Smooth muscle cell (in vitro differentiated cells): Measurements from ENCODE around the gene MYO1F. TPM values are rescaled to one million over a fixed set of nuclear protein-coding genes. Genes with fewer than 3 reads are reported as not detected.

Experiments
- DNase-seq: peaks from one replicate; lab custom pipeline; 2025; ENCODE audit not compliant: unreplicated experiment; lab: John Stamatoyannopoulos, UW
- H2AFZ ChIP-seq: fragments of 200-600 bp; sonication (generic); 2 replicates; pipeline ENCODE4 v1.6.0; 2016; ENCODE audit warnings: antibody characterized with exemption, low read depth, mild to moderate bottlenecking
- H3F3A ChIP-seq: fragments of 200-600 bp; sonication (generic); 2 replicates; pipeline ENCODE4 v1.6.0; 2017; ENCODE audit warnings: antibody characterized with exemption, low read depth
- H3K27ac ChIP-seq: fragments of 200-600 bp; sonication (generic); 2 replicates; pipeline ENCODE4 v1.5.1; 2016; ENCODE audit warnings: low read depth, mild to moderate bottlenecking
- H3K27me3 ChIP-seq: fragments of 200-600 bp; sonication (generic); 2 replicates; pipeline ENCODE4 v1.6.1; 2016; ENCODE audit warnings: low read depth, mild to moderate bottlenecking
- H3K36me3 ChIP-seq: fragments of 200-600 bp; sonication (generic); 2 replicates; pipeline ENCODE4 v1.5.1; 2016; ENCODE audit warnings: low read depth
- H3K4me1 ChIP-seq: fragments of 200-600 bp; sonication (generic); 2 replicates; pipeline ENCODE4 v1.5.1; 2016; ENCODE audit warnings: low read depth
- H3K4me2 ChIP-seq: fragments of 200-600 bp; sonication (generic); 2 replicates; pipeline ENCODE4 v1.6.0; 2016; ENCODE audit warnings: mild to moderate bottlenecking
- H3K4me3 ChIP-seq: fragments of 200-600 bp; sonication (generic); 2 replicates; pipeline ENCODE4 v1.5.1; 2016; ENCODE audit warnings: mild to moderate bottlenecking
- H3K79me2 ChIP-seq: fragments of 200-600 bp; sonication (generic); 2 replicates; pipeline ENCODE4 v1.6.0; 2016; ENCODE audit warnings: low read depth, mild to moderate bottlenecking
- H3K9ac ChIP-seq: fragments of 200-600 bp; sonication (generic); 2 replicates; pipeline ENCODE4 v1.6.0; 2016; ENCODE audit warnings: low read depth
- H3K9me3 ChIP-seq: fragments of 200-600 bp; sonication (generic); replicated peaks from 2 replicates; pipeline ENCODE4 v1.5.1; 2016; ENCODE audit warnings: low read depth
- H4K20me1 ChIP-seq: fragments of 200-600 bp; sonication (generic); 2 replicates; pipeline ENCODE4 v1.6.0; 2016; ENCODE audit warnings: low read depth
- CTCF ChIP-seq: fragments of 200-600 bp; sonication (generic); IDR thresholded peaks from 2 replicates; pipeline ENCODE4 v1.5.1; 2017; ENCODE audit warnings: borderline replicate concordance, mild to moderate bottlenecking, antibody characterized with exemption; ENCODE audit not compliant: insufficient read depth, poor library complexity, severe bottlenecking
- WGBS: methylation state at CpG from one replicate; pipeline ENCODE4 v1.1.7; 2016; ENCODE audit warnings: low lambda C conversion rate; 5-methylcytosine and 5-hydroxymethylcytosine counted together
- polyA plus RNA-seq: library from polyadenylated mRNA; unstranded; fragments of >200 nt; fragmentation: Nextera tagmentation; extraction: Ambion mirVana; gene quantifications from 2 replicates; pipeline ENCODE4 v1.2.1, GENCODE V29; 2016
- total RNA-seq: library from RNA; depleted of rRNA; stranded (reverse); fragments of >200 nt; gene quantifications from 2 replicates; pipeline ENCODE4 v1.2.3, GENCODE V29; 2014

MYO1F gene
- total and polyA plus RNA-seq, 2 experiments from 2014 or later, result 1.4 TPM; not detected in 1

- no peaks in the 10 kb centered on the region for H3K9me3 ChIP-seq
- H2AFZ ChIP-seq, result peak overlapping the region; percentile 78
- H3K27me3 ChIP-seq, result no peaks in the 10 kb centered on the region
- no peaks in the 10 kb centered on the region for H3F3A ChIP-seq
- no peak for TF ChIP-seq CTCF
- peak overlapping the region; percentile 89 for H3K4me2 ChIP-seq
- DNase-seq, result peak; percentile 83
- no peaks in the 10 kb centered on the region for H3K4me1 ChIP-seq
- H3K4me3 ChIP-seq, result peak overlapping the region; percentile 80
- H3K36me3 ChIP-seq, result no peaks in the 10 kb centered on the region
- H3K9ac ChIP-seq, result peak overlapping the region; percentile 96
- 4% methylated on average over 33 of the region's 57 CpGs for WGBS
- H4K20me1 ChIP-seq, result peaks cover 14% of the 10 kb centered on the region
- H3K79me2 ChIP-seq, result peaks cover 7% of the 10 kb centered on the region
- H3K27ac ChIP-seq, result peak overlapping the region; percentile 97
Observed at GRCh38 chr19:8526345-8527091, 50.7 kb downstream of the MYO1F start.

GRCh38 chr19:8525401-8525684, 51.9 kb downstream of the MYO1F start:
- peak; percentile 22 for TF ChIP-seq CTCF
- Histone ChIP-seq H3K4me1 (no peaks in the 10 kb centered on the region), H4K20me1 (peaks cover 14% of the 10 kb centered on the region), H3F3A (no peaks in the 10 kb centered on the region), H3K9ac (peak overlapping the region; percentile 61), H3K36me3 (no peaks in the 10 kb centered on the region), H3K79me2 (peaks cover 7% of the 10 kb centered on the region), H3K9me3 (no peaks in the 10 kb centered on the region), H3K4me2 (peak overlapping the region; percentile 92), H2AFZ (peak overlapping the region; percentile 94), H3K27me3 (no peaks in the 10 kb centered on the region), H3K4me3 (peak overlapping the region; percentile 55), H3K27ac (peak overlapping the region; percentile 72)
- WGBS, result 2% methylated on average over 12 of the region's 15 CpGs
- no peak for DNase-seq

- Histone ChIP-seq H3K4me2 (no peak overlapping the region), H3K27ac (no peak overlapping the region), H4K20me1 (no peaks in the 10 kb centered on the region), H3K4me1 (no peaks in the 10 kb centered on the region), H3F3A (no peaks in the 10 kb centered on the region), H3K4me3 (no peak overlapping the region), H3K9me3 (no peaks in the 10 kb centered on the region), H3K79me2 (no peaks in the 10 kb centered on the region), H3K36me3 (no peaks in the 10 kb centered on the region), H2AFZ (no peak overlapping the region), H3K27me3 (no peaks in the 10 kb centered on the region), H3K9ac (no peak overlapping the region)
- 98% methylated on average over 6 of the region's 6 CpGs for WGBS
- DNase-seq, result no peak
- no peak for TF ChIP-seq CTCF
Observed at GRCh38 chr19:8519388-8519787, 57.9 kb downstream of the MYO1F start.

GRCh38 chr19:8518536-8518935, 58.7 kb downstream of the MYO1F start:
- Histone ChIP-seq H3K4me3 (no peak overlapping the region), H3K4me2 (no peak overlapping the region), H2AFZ (no peak overlapping the region), H3K9ac (no peak overlapping the region), H3K27me3 (no peaks in the 10 kb centered on the region), H3F3A (no peaks in the 10 kb centered on the region), H3K27ac (no peak overlapping the region), H3K79me2 (no peaks in the 10 kb centered on the region), H4K20me1 (no peaks in the 10 kb centered on the region), H3K4me1 (no peaks in the 10 kb centered on the region), H3K9me3 (no peaks in the 10 kb centered on the region), H3K36me3 (no peaks in the 10 kb centered on the region)
- TF ChIP-seq CTCF, result no peak
- DNase-seq, result no peak
- 91% methylated on average over 11 of the region's 11 CpGs for WGBS
